ENCODE results near the gene ARHGAP4. TPM values are rescaled to one million over a fixed set of nuclear protein-coding genes. Genes with fewer than 3 reads are reported as not detected.

Gene ARHGAP4
- total RNA-seq, 1 donor from 2014 or later = 3.1 TPM

DNA sequence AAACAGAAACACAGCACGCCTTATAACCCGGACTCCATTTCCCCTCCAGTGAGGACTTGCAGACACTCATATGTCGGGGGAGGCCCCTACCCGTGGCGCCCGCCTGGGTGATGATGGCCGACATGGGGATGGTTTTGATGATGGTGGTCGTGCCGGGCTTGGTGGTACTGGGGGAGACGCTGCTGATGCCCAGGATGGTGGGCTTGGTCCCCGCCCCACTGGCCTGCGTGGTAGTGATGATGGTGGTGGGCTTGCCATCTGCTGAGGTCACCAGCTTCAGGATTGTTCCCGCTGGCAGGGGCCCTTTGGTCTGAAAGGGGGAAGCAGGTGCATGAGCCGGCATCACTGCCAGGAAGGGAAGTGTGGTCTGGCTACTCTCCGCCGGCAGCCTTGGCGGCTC, 31.2 kb upstream of the ARHGAP4 start:
- Mint-ChIP-seq H3K9me3 (ENCODE audit: low read depth) (no peaks in the 10 kb centered on the region), H3K4me1 (ENCODE audit: low read depth) (peaks cover 10% of the 10 kb centered on the region), H3K4me3 (ENCODE audit: unreplicated experiment) (no peak overlapping the region), H3K27me3 (ENCODE audit: low read depth) (no peaks in the 10 kb centered on the region), H3K36me3 (ENCODE audit: low read depth) (peaks cover 47% of the 10 kb centered on the region), H3K27ac (ENCODE audit: unreplicated experiment) (peak overlapping the region; percentile 36)
- TF ChIP-seq, protein P1, sequence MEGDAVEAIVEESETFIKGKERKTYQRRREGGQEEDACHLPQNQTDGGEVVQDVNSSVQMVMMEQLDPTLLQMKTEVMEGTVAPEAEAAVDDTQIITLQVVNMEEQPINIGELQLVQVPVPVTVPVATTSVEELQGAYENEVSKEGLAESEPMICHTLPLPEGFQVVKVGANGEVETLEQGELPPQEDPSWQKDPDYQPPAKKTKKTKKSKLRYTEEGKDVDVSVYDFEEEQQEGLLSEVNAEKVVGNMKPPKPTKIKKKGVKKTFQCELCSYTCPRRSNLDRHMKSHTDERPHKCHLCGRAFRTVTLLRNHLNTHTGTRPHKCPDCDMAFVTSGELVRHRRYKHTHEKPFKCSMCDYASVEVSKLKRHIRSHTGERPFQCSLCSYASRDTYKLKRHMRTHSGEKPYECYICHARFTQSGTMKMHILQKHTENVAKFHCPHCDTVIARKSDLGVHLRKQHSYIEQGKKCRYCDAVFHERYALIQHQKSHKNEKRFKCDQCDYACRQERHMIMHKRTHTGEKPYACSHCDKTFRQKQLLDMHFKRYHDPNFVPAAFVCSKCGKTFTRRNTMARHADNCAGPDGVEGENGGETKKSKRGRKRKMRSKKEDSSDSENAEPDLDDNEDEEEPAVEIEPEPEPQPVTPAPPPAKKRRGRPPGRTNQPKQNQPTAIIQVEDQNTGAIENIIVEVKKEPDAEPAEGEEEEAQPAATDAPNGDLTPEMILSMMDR (IDR thresholded peaks at IDR 0.05) = no peak
- no peak for DNase-seq (ENCODE audit: low spot score)

- TF ChIP-seq, protein P1 (IDR thresholded peaks at IDR 0.05) = no peak
- peaks cover 45% of the 10 kb centered on the region for H3K36me3 Mint-ChIP-seq (ENCODE audit: low read depth)
- no peak overlapping the region for H3K4me3 Mint-ChIP-seq (ENCODE audit: unreplicated experiment)
- DNase-seq (ENCODE audit: low spot score) = peak; percentile 85
- H3K27ac Mint-ChIP-seq (ENCODE audit: unreplicated experiment) = no peak overlapping the region
- no peaks in the 10 kb centered on the region for H3K9me3 Mint-ChIP-seq (ENCODE audit: low read depth)
- no peaks in the 10 kb centered on the region for H3K27me3 Mint-ChIP-seq (ENCODE audit: low read depth)
- H3K4me1 Mint-ChIP-seq (ENCODE audit: low read depth) = peaks cover 10% of the 10 kb centered on the region
Measured at GRCh38 chrX:153956044-153956907, 30.2 kb upstream of the ARHGAP4 start.

- TF ChIP-seq, protein P1 (IDR thresholded peaks at IDR 0.05) = no peak
- H3K36me3 Mint-ChIP-seq (ENCODE audit: low read depth) = peaks cover 45% of the 10 kb centered on the region
- H3K4me1 Mint-ChIP-seq (ENCODE audit: low read depth) = peaks cover 10% of the 10 kb centered on the region
- no peaks in the 10 kb centered on the region for H3K9me3 Mint-ChIP-seq (ENCODE audit: low read depth)
- no peak overlapping the region for H3K4me3 Mint-ChIP-seq (ENCODE audit: unreplicated experiment)
- no peaks in the 10 kb centered on the region for H3K27me3 Mint-ChIP-seq (ENCODE audit: low read depth)
- H3K27ac Mint-ChIP-seq (ENCODE audit: unreplicated experiment) = peak overlapping the region; percentile 45
- peak; percentile 94 for DNase-seq (ENCODE audit: low spot score)
Measured at GRCh38 chrX:153955228-153955732, 29.2 kb upstream of the ARHGAP4 start.

DNA sequence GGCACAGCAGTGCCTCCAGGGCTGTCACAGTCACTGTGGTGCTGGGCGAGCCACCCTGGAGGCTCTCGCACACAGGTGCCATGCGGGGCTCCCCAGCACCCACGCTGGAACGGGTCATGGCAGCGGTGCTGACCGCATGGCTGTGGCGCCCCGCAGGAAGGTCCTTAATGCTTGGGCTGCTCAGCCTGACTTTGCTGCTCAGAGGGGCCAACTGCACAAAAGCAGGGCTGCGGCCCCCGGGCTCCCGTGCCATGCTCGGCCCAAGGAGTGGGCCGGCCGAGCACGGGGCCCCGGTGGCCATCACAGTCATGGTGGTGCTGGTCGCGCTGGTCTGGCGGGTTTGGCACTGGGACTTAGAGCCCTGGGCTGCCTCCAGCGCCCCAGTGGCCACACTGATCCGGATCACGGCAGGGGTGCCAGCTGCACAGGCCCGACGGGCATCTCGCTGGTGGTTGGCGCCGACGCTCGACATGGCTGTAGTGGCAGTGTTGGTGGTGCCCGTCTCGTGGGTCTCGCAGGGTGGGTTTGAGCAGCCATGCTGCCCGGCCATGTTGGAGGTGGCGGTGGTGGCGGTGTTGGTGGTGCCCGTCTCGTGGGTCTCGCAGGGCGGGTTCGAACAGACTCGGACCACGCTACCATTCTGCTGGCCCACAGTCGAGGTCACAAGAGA, 28.6 kb upstream of the ARHGAP4 start:
- no peak overlapping the region for H3K4me3 Mint-ChIP-seq (ENCODE audit: unreplicated experiment)
- DNase-seq (ENCODE audit: low spot score) = no peak
- TF ChIP-seq, protein P1 (IDR thresholded peaks at IDR 0.05) = no peak
- H3K4me1 Mint-ChIP-seq (ENCODE audit: low read depth) = peaks cover 10% of the 10 kb centered on the region
- H3K9me3 Mint-ChIP-seq (ENCODE audit: low read depth) = no peaks in the 10 kb centered on the region
- H3K27ac Mint-ChIP-seq (ENCODE audit: unreplicated experiment) = peak overlapping the region; percentile 41
- H3K27me3 Mint-ChIP-seq (ENCODE audit: low read depth) = no peaks in the 10 kb centered on the region
- H3K36me3 Mint-ChIP-seq (ENCODE audit: low read depth) = peaks cover 42% of the 10 kb centered on the region

DNA sequence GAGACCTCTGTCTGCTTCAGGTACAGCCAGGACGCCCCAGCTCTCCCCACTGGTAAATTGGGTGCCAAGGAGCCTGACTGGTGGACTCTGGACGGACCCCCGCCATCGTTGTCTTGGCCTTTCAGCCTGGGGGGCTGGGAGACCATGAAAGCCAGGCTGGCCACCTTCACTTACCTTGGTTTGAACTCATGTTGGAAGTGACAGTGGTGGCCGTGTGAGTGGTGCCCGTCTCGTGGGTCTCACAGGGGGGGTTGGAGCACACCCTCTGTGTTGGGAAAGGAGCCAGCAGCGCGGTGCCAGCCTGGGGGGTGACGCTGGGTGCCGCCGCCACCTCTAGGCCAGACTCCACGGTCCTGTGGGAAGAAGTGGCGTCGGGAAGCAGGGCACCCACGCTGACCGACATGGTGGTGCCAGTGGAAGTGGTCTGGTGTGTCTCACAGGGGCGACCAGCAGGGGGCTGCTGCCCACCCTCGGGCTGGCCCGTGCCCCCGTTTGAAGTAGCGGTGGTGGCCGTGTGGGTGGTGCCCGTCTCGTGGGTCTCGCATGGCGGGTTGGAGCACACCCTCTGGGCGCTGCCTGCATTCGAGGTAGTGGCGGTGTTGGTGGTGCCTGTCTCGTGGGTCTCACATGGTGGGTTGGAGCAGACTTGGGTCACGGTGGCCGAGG, 28.0 kb upstream of the ARHGAP4 start:
- Mint-ChIP-seq H3K4me3 (ENCODE audit: unreplicated experiment) (no peak overlapping the region), H3K27me3 (ENCODE audit: low read depth) (no peaks in the 10 kb centered on the region), H3K4me1 (ENCODE audit: low read depth) (peaks cover 10% of the 10 kb centered on the region), H3K27ac (ENCODE audit: unreplicated experiment) (peak overlapping the region; percentile 41), H3K36me3 (ENCODE audit: low read depth) (peaks cover 43% of the 10 kb centered on the region), H3K9me3 (ENCODE audit: low read depth) (no peaks in the 10 kb centered on the region)
- DNase-seq (ENCODE audit: low spot score) = no peak
- TF ChIP-seq, protein P1 (IDR thresholded peaks at IDR 0.05) = no peak

Measured in chondrocyte (in vitro differentiated cells).